Measurements from ENCODE around the gene APH1A.

GRCh38 chr1:150271291-150271959 is 2.6 kb upstream of the APH1A start:
- TF ChIP-seq SMC3 (IDR thresholded peaks at IDR 0.05; ENCODE audit: borderline replicate concordance, low read length) (no peak), ZBTB40 (IDR thresholded peaks at IDR 0.05; ENCODE audit: borderline replicate concordance) (no peak), EED (IDR thresholded peaks at IDR 0.05; ENCODE audit: low read depth) (no peak), HDGF (IDR thresholded peaks at IDR 0.05) (no peak), IKZF1 (conservative IDR thresholded peaks at IDR 0.05) (no peak), NFYB (IDR thresholded peaks at IDR 0.05; ENCODE audit: insufficient read depth, low read depth, low read length) (no peak), CTCF (IDR thresholded peaks at IDR 0.05 in 2 of 3, conservative IDR thresholded peaks at IDR 0.05 in 1 of 3; ENCODE audit: control insufficient read depth in 2 of 3, extremely low read depth in 1 of 3, insufficient read depth in 1 of 3, low read depth in 3 of 3, low read length in 3 of 3) (no peak), HDAC6 (IDR thresholded peaks at IDR 0.05; ENCODE audit: unreplicated experiment) (no peak), SREBF2 (IDR thresholded peaks at IDR 0.05; ENCODE audit: low read length) (no peak), FOS (IDR thresholded peaks at IDR 0.05; ENCODE audit: borderline replicate concordance, extremely low read depth, insufficient read length) (no peak), SP1 (IDR thresholded peaks at IDR 0.05; ENCODE audit: low read depth, low read length) (no peak), POLR2AphosphoS5 (IDR thresholded peaks at IDR 0.05; ENCODE audit: low read length) (no peak), CREM (IDR thresholded peaks at IDR 0.05; ENCODE audit: low read depth) (no peak)
